ENCODE data around the gene ACR.

Gene ACR

GRCh38 chr22:50717709-50718351 lies 20.2 kb upstream of the ACR start:
- no peak for DNase-seq (ENCODE audit: low read depth)
- H3K4me3 ChIP-seq (ENCODE audit: low read depth, low read length) = no peak overlapping the region
- TF ChIP-seq CTCF (conservative IDR thresholded peaks at IDR 0.05; ENCODE audit: low read depth, low read length) = no peak

GRCh38 chr22:50718352-50718709 lies 19.7 kb upstream of the ACR start:
- TF ChIP-seq CTCF (conservative IDR thresholded peaks at IDR 0.05; ENCODE audit: low read depth, low read length) = no peak
- H3K4me3 ChIP-seq (ENCODE audit: low read depth, low read length) = no peak overlapping the region
- DNase-seq (ENCODE audit: low read depth) = no peak

- H3K4me3 ChIP-seq (ENCODE audit: low read depth, low read length) = no peak overlapping the region
- DNase-seq (ENCODE audit: low read depth) = no peak
- no peak for TF ChIP-seq CTCF (conservative IDR thresholded peaks at IDR 0.05; ENCODE audit: low read depth, low read length)
Measured at GRCh38 chr22:50719814-50720300, 18.1 kb upstream of the ACR start.

- H3K4me3 ChIP-seq (ENCODE audit: low read depth, low read length) = no peak overlapping the region
- DNase-seq (ENCODE audit: low read depth) = no peak
- TF ChIP-seq CTCF (conservative IDR thresholded peaks at IDR 0.05; ENCODE audit: low read depth, low read length) = no peak
Measured at GRCh38 chr22:50720301-50721256, 17.4 kb upstream of the ACR start.

- no peak for DNase-seq (ENCODE audit: low read depth)
- H3K4me3 ChIP-seq (ENCODE audit: low read depth, low read length) = no peak overlapping the region
- no peak for TF ChIP-seq CTCF (conservative IDR thresholded peaks at IDR 0.05; ENCODE audit: low read depth, low read length)
Measured at GRCh38 chr22:50721257-50721844, 16.7 kb upstream of the ACR start.

GRCh38 chr22:50722048-50722701 lies 15.8 kb upstream of the ACR start:
- no peak for TF ChIP-seq CTCF (conservative IDR thresholded peaks at IDR 0.05; ENCODE audit: low read depth, low read length)
- H3K4me3 ChIP-seq (ENCODE audit: low read depth, low read length) = no peak overlapping the region
- no peak for DNase-seq (ENCODE audit: low read depth)

Measured in choroid plexus epithelial cell (primary cell).